A549 (cell line): ENCODE measurements around the gene SGPL1. TPM values are rescaled to one million over a fixed set of nuclear protein-coding genes. Genes with fewer than 3 reads are reported as not detected.

Experiments
- ATAC-seq, 2 experiments: fragments of 200-7000 bp in 1 of 2; fragments of >200 bp in 1 of 2; cut with Nextera tagmentation in 1 of 2; cut with Tn5 transposase in 1 of 2; 3 replicates each; pipeline versions ENCODE4 v1.8.0 to v1.9.1; 2018 to 2020; ENCODE audit warnings: mild to moderate bottlenecking in 1 of 2, moderate library complexity in 1 of 2
- CTCF ChIA-PET: fragments of 300-600 bp; sonication (Branson Sonifier 250); formaldehyde crosslinking; extraction: SDS; loops from one replicate; lab custom pipeline; 2021; ENCODE audit warnings: antibody characterized with exemption, inconsistent platforms; lab: Yijun Ruan, JAX
- POLR2A ChIA-PET: fragments of 350-600 bp; formaldehyde crosslinking; extraction: SDS; loops from one replicate; lab custom pipeline; 2021; ENCODE audit warnings: antibody characterized with exemption, inconsistent platforms; lab: Yijun Ruan, JAX
- DNase-seq, 2 experiments: peaks; one replicate each; pipeline versions ENCODE4 v3.0.0 to v3.0.0-alpha.2; 2011 to 2016; ENCODE audit warnings: low read depth in 1 of 2, low spot score in 1 of 2
- FAIRE-seq: peaks from 2 replicates; lab custom pipeline; 2011; peaks lifted over from hg19 to GRCh38; lab: Jason Lieb, UNC
- H3K27ac ChIP-seq, 2 experiments: fragments of >200 bp; sonication (Bioruptor Twin); formaldehyde crosslinking; 3 replicates each; pipeline ENCODE4 v1.5.1; 2016 to 2017
- H3K4me1 ChIP-seq: fragments of >200 bp; sonication (Bioruptor Twin); formaldehyde crosslinking; 3 replicates; pipeline ENCODE4 v1.6.1; 2016
- H3K4me2 ChIP-seq: fragments of >200 bp; sonication (Bioruptor Twin); formaldehyde crosslinking; 3 replicates; pipeline ENCODE4 v1.6.1; 2016
- H3K4me3 ChIP-seq: fragments of >200 bp; sonication (Bioruptor Twin); formaldehyde crosslinking; 3 replicates; pipeline ENCODE4 v1.5.1; 2016
- H3K9me3 ChIP-seq: fragments of >200 bp; sonication (Bioruptor Twin); formaldehyde crosslinking; 3 replicates; pipeline ENCODE4 v1.6.1; 2016
- CBX8 ChIP-seq: fragments of 200-600 bp; sonication (generic); IDR thresholded peaks from 2 replicates; pipeline ENCODE4 v1.6.1; 2016
- EHMT2 ChIP-seq: fragments of 200-600 bp; sonication (generic); IDR thresholded peaks from 2 replicates; pipeline ENCODE4 v1.6.1; 2016; ENCODE audit warnings: antibody characterized with exemption, low read depth, mild to moderate bottlenecking, moderate library complexity
- EP300 ChIP-seq, 2 experiments: fragments of >200 bp; sonication (Bioruptor Twin); formaldehyde crosslinking; IDR thresholded peaks; 2 replicates in 1 of 2; 3 replicates in 1 of 2; pipeline ENCODE4 v1.6.1; 2016 to 2017
- ESRRA ChIP-seq: fragments of 150-350 bp; IDR thresholded peaks from 2 replicates; pipeline ENCODE4 v1.6.1; 2014; ENCODE audit warnings: mild to moderate bottlenecking, low read length, borderline replicate concordance
- FOSL2 ChIP-seq, 2 experiments: fragments of 450-650 bp in 1 of 2; fragments of >200 bp in 1 of 2; sonication (Bioruptor Twin) in 1 of 2; formaldehyde crosslinking; IDR thresholded peaks; 2 replicates each; pipeline versions ENCODE4 v1.5.0 to v1.6.1; 2016 to 2020; ENCODE audit warnings: mild to moderate bottlenecking in 1 of 2, moderate library complexity in 1 of 2
- FOXS1 ChIP-seq: fragments of 250-450 bp; sonication (Bioruptor Pico); IDR thresholded peaks from 2 replicates; pipeline ENCODE4 v1.5.0; 2020; ENCODE audit warnings: mild to moderate bottlenecking, moderate library complexity
- HDAC2 ChIP-seq: fragments of 200-600 bp; sonication (generic); IDR thresholded peaks from 2 replicates; pipeline ENCODE4 v1.6.1; 2016
- HOXA7 ChIP-seq: fragments of 250-450 bp; sonication (Bioruptor Pico); IDR thresholded peaks from 2 replicates; pipeline ENCODE4 v1.5.0; 2020; ENCODE audit warnings: mild to moderate bottlenecking, moderate library complexity
- KDM1A ChIP-seq: fragments of 200-600 bp; sonication (generic); IDR thresholded peaks from 2 replicates; pipeline ENCODE4 v1.6.1; 2016; ENCODE audit warnings: low read depth, mild to moderate bottlenecking
- MAZ ChIP-seq: fragments of 150-350 bp; IDR thresholded peaks from 2 replicates; pipeline ENCODE4 v1.6.1; 2014; ENCODE audit warnings: antibody characterized with exemption, low read depth, low read length, borderline replicate concordance
- MYC ChIP-seq: IDR thresholded peaks from 2 replicates; pipeline ENCODE4 v1.6.1; 2012; ENCODE audit warnings: mild to moderate bottlenecking, inconsistent platforms, low read length, improper control_type of control experiment, borderline replicate concordance
- NFE2L2 ChIP-seq: fragments of 150-350 bp; conservative IDR thresholded peaks from 2 replicates; pipeline ENCODE4 v1.6.1; 2014; ENCODE audit warnings: low read length
- NR3C1 ChIP-seq: fragments of >200 bp; sonication (Bioruptor Twin); formaldehyde crosslinking; IDR thresholded peaks from 3 replicates; pipeline ENCODE4 v1.6.1; 2017
- PHF8 ChIP-seq: fragments of 200-600 bp; sonication (generic); IDR thresholded peaks from 2 replicates; pipeline ENCODE4 v1.6.1; 2016; ENCODE audit warnings: low read depth, mild to moderate bottlenecking, antibody characterized with exemption, moderate library complexity, borderline replicate concordance
- POLR2A ChIP-seq: IDR thresholded peaks from 2 replicates; pipeline ENCODE4 v1.6.1; 2012; ENCODE audit warnings: mild to moderate bottlenecking, low read length
- POLR2AphosphoS2 ChIP-seq: conservative IDR thresholded peaks from 2 replicates; pipeline ENCODE4 v1.6.1; 2012; ENCODE audit warnings: low read length, improper control_type of control experiment, inconsistent platforms
- RAD21 ChIP-seq, 2 experiments: fragments of >200 bp in 1 of 2; sonication (Bioruptor Twin) in 1 of 2; formaldehyde crosslinking in 1 of 2; IDR thresholded peaks in 1 of 2; conservative IDR thresholded peaks in 1 of 2; 2 replicates in 1 of 2; 3 replicates in 1 of 2; pipeline ENCODE4 v1.6.1; 2012 to 2018; ENCODE audit warnings: inconsistent platforms in 1 of 2
- RFX5 ChIP-seq: fragments of 450-650 bp; IDR thresholded peaks from 2 replicates; pipeline ENCODE4 v1.7.1; 2014; ENCODE audit warnings: antibody characterized with exemption, mild to moderate bottlenecking, moderate library complexity
- SMC3 ChIP-seq: fragments of >200 bp; sonication (Bioruptor Twin); formaldehyde crosslinking; IDR thresholded peaks from 3 replicates; pipeline ENCODE4 v1.6.1; 2018; ENCODE audit warnings: inconsistent platforms
- TP53 ChIP-seq: fragments of 250-450 bp; sonication (Bioruptor Pico); IDR thresholded peaks from 2 replicates; pipeline ENCODE4 v1.5.0; 2021; ENCODE audit warnings: mild to moderate bottlenecking, moderate library complexity
- ZSCAN20 ChIP-seq: fragments of 250-450 bp; sonication (Bioruptor Pico); IDR thresholded peaks from 2 replicates; pipeline ENCODE4 v1.8.0; 2022; ENCODE audit warnings: mild to moderate bottlenecking, moderate library complexity
- WGBS: methylation state at CpG from one replicate; pipeline ENCODE4 v1.1.6; 2017; ENCODE audit errors: missing lambda C conversion rate; 5-methylcytosine and 5-hydroxymethylcytosine counted together
- polyA plus RNA-seq, 4 experiments: library from polyadenylated mRNA; depleted of rRNA in 3 of 4; stranded (reverse); fragments of >200 nt; fragmentation: RNase III in 1 of 4; extraction: RNeasy Plus Mini Kit Qiagen cat#74134 plus additional on column Dnase treatment in 1 of 4; gene quantifications; 2 replicates in 3 of 4; 3 replicates in 1 of 4; pipeline ENCODE4 v1.2.3, GENCODE V29; 2011 to 2017
- TF ChIP-seq, protein P1 (sequence below): fragments of 450-650 bp; IDR thresholded peaks from 2 replicates; pipeline ENCODE4 v1.6.1; 2014; ENCODE audit warnings: antibody characterized with exemption
- TF ChIP-seq, protein P2 (sequence below): fragments of 150-350 bp; IDR thresholded peaks from 2 replicates; pipeline ENCODE4 v1.6.1; 2014; ENCODE audit warnings: low read depth, mild to moderate bottlenecking, low read length
- TF ChIP-seq, protein P3 (sequence below): fragments of 200-600 bp; sonication (generic); IDR thresholded peaks from 2 replicates; pipeline ENCODE4 v1.6.1; 2016; ENCODE audit warnings: antibody characterized with exemption, mild to moderate bottlenecking, moderate library complexity
- TF ChIP-seq, protein P4 (sequence below): fragments of >200 bp; sonication (Bioruptor Twin); formaldehyde crosslinking; IDR thresholded peaks from 2 replicates; pipeline ENCODE4 v1.6.1; 2016

The SGPL1 gene
- polyA plus RNA-seq, 2 of the 4 experiments (the other 2 are of a cell fraction), result 32.2 to 49.8 TPM

DNA sequence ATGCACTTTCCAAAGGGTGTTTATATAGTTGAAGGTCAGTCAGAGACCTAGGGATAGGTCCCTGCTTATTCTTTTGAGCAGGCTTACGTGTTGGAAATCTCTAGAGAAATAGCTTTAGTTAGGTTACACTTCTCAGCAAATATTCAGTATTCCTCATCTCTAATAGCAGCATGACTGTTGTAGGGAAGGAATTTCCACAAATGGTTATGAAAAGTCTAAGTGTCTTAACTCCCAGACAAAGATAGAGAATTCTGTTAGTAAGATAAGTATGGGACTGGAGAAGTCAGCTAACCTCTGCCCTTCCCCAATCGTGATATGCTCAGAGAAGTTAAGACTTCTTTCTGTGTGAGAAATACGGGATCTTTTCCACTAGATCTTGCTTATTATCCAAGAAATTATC is 16.5 kb downstream of the SGPL1 start:
- POLR2A ChIA-PET, result interaction anchor here (0.8 to 2.2 kb wide), 2 partner anchors 16 to 19 kb away, joined by 3 to 10 read pairs; no protein-coding TSS in a partner anchor
- Histone ChIP-seq H3K9me3 (no peaks in the 10 kb centered on the region), H3K4me1 (peaks cover 15% of the 10 kb centered on the region), H3K4me3 (no peak overlapping the region), H3K27ac (no peak overlapping the region; a peak in 1 of 6 replicates), H3K4me2 (no peak overlapping the region)
- FAIRE-seq (no peak), DNase-seq (no peak), ATAC-seq (no peak)
- TF ChIP-seq, protein P1, sequence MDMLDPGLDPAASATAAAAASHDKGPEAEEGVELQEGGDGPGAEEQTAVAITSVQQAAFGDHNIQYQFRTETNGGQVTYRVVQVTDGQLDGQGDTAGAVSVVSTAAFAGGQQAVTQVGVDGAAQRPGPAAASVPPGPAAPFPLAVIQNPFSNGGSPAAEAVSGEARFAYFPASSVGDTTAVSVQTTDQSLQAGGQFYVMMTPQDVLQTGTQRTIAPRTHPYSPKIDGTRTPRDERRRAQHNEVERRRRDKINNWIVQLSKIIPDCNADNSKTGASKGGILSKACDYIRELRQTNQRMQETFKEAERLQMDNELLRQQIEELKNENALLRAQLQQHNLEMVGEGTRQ, result no peak
- TF ChIP-seq MAZ, result no peak
- no peak for TF ChIP-seq EP300 (IDR thresholded peaks at IDR 0.05)
- TF ChIP-seq POLR2A, result no peak
- TF ChIP-seq HOXA7, result no peak
- no peak for TF ChIP-seq CBX8
- TF ChIP-seq RFX5, result no peak
- no peak for TF ChIP-seq NFE2L2
- TF ChIP-seq HDAC2, result no peak
- TF ChIP-seq SMC3, result no peak
- TF ChIP-seq FOSL2 (IDR thresholded peaks at IDR 0.05), result no peak
- TF ChIP-seq FOSL2 (CRISPR knock-in tag; IDR thresholded peaks at IDR 0.05), result no peak
- TF ChIP-seq ZSCAN20 (CRISPR knock-in tag), result no peak
- no peak for TF ChIP-seq RAD21 (conservative IDR thresholded peaks at IDR 0.05 in 1 of 2, IDR thresholded peaks at IDR 0.05 in 1 of 2)
- TF ChIP-seq PHF8, result no peak
- TF ChIP-seq, protein P2, sequence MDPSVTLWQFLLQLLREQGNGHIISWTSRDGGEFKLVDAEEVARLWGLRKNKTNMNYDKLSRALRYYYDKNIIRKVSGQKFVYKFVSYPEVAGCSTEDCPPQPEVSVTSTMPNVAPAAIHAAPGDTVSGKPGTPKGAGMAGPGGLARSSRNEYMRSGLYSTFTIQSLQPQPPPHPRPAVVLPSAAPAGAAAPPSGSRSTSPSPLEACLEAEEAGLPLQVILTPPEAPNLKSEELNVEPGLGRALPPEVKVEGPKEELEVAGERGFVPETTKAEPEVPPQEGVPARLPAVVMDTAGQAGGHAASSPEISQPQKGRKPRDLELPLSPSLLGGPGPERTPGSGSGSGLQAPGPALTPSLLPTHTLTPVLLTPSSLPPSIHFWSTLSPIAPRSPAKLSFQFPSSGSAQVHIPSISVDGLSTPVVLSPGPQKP, result no peak
- WGBS, result 86% methylated on average over 3 of the region's 3 CpGs
- CTCF ChIA-PET, result interaction anchor here (1.0 to 2.9 kb wide), 8 partner anchors 11 to 941 kb away, joined by 3 to 13 read pairs (median 4); partner anchors contain the start of genes SGPL1 and VSIR

DNA sequence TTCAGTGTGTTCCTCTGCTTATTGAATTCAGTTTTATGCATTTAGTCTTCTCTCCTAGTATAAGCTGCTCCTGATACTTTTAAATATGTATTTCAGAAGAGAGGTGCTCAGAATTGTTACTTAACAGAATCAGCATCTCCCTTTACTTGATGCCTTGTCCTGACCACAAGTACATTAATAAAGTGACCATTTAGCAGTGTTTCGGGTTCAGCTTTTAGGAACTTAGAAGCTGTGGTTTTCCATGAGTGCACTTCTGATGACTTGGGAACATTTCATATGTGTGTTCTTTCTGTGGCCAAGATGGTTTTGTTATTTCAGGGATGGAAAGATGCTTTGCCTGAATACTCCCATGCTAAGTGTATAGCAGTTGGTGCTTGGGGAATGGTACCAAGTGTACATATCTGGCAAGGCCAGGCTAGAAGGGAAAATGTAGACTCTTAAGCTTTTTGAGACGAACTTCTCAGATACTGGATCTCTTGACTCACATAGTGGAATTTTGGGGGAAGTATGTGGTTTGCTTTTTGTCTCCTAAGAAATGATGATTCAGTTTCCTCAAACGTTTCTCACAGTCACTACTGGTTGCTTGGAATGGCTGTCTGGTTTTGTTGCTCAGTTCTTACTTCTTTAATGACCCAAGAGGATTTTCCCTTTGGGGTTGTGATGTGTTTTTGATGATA is 17.2 kb downstream of the SGPL1 start:
- H3K9me3 ChIP-seq, result no peaks in the 10 kb centered on the region
- no peak for FAIRE-seq
- POLR2A ChIA-PET, result interaction anchor here (0.8 to 2.2 kb wide), 2 partner anchors 16 to 18 kb away, joined by 3 to 10 read pairs; no protein-coding TSS in a partner anchor
- 55% methylated on average over 3 of the region's 3 CpGs for WGBS
- H3K27ac ChIP-seq, result peak overlapping the region in 1 of 2 experiments; percentile 21; a peak in 1 of 6 replicates
- CTCF ChIA-PET, result interaction anchor here (1.0 to 2.9 kb wide), 10 partner anchors 10 to 940 kb away, joined by 3 to 13 read pairs (median 4); partner anchors contain the start of genes SGPL1 and VSIR
- no peak overlapping the region for H3K4me3 ChIP-seq
- peaks cover 15% of the 10 kb centered on the region for H3K4me1 ChIP-seq
- peak overlapping the region; percentile 5; the same call in 1 of the 3 replicates for H3K4me2 ChIP-seq
- DNase-seq, result no peak
- ATAC-seq, result peak in 1 of 2 experiments; percentile 62; a peak in 4 of 6 replicates
- TF ChIP-seq CBX8 (no peak), NR3C1 (no peak), POLR2AphosphoS2 (no peak), TP53 (CRISPR knock-in tag) (no peak), FOXS1 (no peak), MYC (no peak), ESRRA (no peak), EHMT2 (no peak), KDM1A (no peak)
- TF ChIP-seq, protein P3, sequence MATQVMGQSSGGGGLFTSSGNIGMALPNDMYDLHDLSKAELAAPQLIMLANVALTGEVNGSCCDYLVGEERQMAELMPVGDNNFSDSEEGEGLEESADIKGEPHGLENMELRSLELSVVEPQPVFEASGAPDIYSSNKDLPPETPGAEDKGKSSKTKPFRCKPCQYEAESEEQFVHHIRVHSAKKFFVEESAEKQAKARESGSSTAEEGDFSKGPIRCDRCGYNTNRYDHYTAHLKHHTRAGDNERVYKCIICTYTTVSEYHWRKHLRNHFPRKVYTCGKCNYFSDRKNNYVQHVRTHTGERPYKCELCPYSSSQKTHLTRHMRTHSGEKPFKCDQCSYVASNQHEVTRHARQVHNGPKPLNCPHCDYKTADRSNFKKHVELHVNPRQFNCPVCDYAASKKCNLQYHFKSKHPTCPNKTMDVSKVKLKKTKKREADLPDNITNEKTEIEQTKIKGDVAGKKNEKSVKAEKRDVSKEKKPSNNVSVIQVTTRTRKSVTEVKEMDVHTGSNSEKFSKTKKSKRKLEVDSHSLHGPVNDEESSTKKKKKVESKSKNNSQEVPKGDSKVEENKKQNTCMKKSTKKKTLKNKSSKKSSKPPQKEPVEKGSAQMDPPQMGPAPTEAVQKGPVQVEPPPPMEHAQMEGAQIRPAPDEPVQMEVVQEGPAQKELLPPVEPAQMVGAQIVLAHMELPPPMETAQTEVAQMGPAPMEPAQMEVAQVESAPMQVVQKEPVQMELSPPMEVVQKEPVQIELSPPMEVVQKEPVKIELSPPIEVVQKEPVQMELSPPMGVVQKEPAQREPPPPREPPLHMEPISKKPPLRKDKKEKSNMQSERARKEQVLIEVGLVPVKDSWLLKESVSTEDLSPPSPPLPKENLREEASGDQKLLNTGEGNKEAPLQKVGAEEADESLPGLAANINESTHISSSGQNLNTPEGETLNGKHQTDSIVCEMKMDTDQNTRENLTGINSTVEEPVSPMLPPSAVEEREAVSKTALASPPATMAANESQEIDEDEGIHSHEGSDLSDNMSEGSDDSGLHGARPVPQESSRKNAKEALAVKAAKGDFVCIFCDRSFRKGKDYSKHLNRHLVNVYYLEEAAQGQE, result no peak
- TF ChIP-seq, protein P4, sequence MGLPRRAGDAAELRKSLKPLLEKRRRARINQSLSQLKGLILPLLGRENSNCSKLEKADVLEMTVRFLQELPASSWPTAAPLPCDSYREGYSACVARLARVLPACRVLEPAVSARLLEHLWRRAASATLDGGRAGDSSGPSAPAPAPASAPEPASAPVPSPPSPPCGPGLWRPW, result no peak
